CD14-positive monocyte (primary cell): ENCODE measurements around the gene BCL2L15. TPM values are rescaled to one million over a fixed set of nuclear protein-coding genes. Genes with fewer than 3 reads are reported as not detected.

Experiments
- DNase-seq, 3 donors: peaks; one replicate each; pipeline ENCODE4 v3.0.0-alpha.2; 2011 to 2022
- H2AFZ ChIP-seq: 2 replicates; pipeline ENCODE4 v1.6.0; 2012; ENCODE audit warnings: mild to moderate bottlenecking, low read depth, low read length, inconsistent platforms; ENCODE audit not compliant: insufficient read depth, poor library complexity, severe bottlenecking
- H3K27ac ChIP-seq, 2 donors: 1 replicate in 1 of 2; 2 replicates in 1 of 2; pipeline ENCODE4 v1.5.1; 2012 to 2013; ENCODE audit warnings: low read length in 2 of 2, control low read depth in 1 of 2, inconsistent platforms in 1 of 2, low read depth in 1 of 2, mild to moderate bottlenecking in 1 of 2
- H3K27me3 ChIP-seq, 2 donors: one replicate each; pipeline versions ENCODE4 v1.6.0 to v1.6.1; 2011 to 2013; ENCODE audit warnings: low read length in 2 of 2; ENCODE audit not compliant: control insufficient read depth in 2 of 2, insufficient read depth in 2 of 2
- H3K36me3 ChIP-seq, 2 donors: replicated peaks in 1 of 2; 1 replicate in 1 of 2; 2 replicates in 1 of 2; pipeline versions ENCODE4 v1.5.1 to v1.6.1; 2012 to 2013; ENCODE audit warnings: low read length in 2 of 2, control low read depth in 1 of 2, inconsistent platforms in 1 of 2, mild to moderate bottlenecking in 1 of 2; ENCODE audit not compliant: insufficient read depth in 2 of 2, control insufficient read depth in 1 of 2
- H3K4me1 ChIP-seq, 2 donors: 1 replicate in 1 of 2; 2 replicates in 1 of 2; pipeline versions ENCODE4 v1.5.1 to v1.6.1; 2012 to 2013; ENCODE audit warnings: low read length in 2 of 2, control low read depth in 1 of 2, inconsistent platforms in 1 of 2, mild to moderate bottlenecking in 1 of 2, moderate library complexity in 1 of 2; ENCODE audit not compliant: insufficient read depth in 2 of 2, control insufficient read depth in 1 of 2
- H3K4me2 ChIP-seq: replicated peaks from 2 replicates; pipeline ENCODE3; 2012; ENCODE audit warnings: low read length, moderate library complexity, mild to moderate bottlenecking; ENCODE audit not compliant: poor library complexity, severe bottlenecking; ENCODE audit errors: extremely low read depth
- H3K4me3 ChIP-seq, 3 experiments: fragments of 200-600 bp in 1 of 3; sonication (generic) in 1 of 3; replicated peaks in 1 of 3; 1 replicate in 2 of 3; 2 replicates in 1 of 3; pipeline ENCODE4 v1.5.1; 2011 to 2013; ENCODE audit warnings: low read length in 3 of 3, mild to moderate bottlenecking in 3 of 3, control low read depth in 2 of 3, low read depth in 2 of 3, inconsistent platforms in 1 of 3, moderate library complexity in 1 of 3
- H3K79me2 ChIP-seq: 2 replicates; pipeline ENCODE4 v1.6.0; 2012; ENCODE audit warnings: mild to moderate bottlenecking, control low read depth, inconsistent platforms, low read length, moderate library complexity; ENCODE audit not compliant: insufficient read depth
- H3K9ac ChIP-seq: 2 replicates; pipeline ENCODE4 v1.6.0; 2017; ENCODE audit warnings: low read length, mild to moderate bottlenecking; ENCODE audit not compliant: insufficient read depth, poor library complexity, severe bottlenecking
- H3K9me3 ChIP-seq, 2 donors: replicated peaks in 1 of 2; 1 replicate in 1 of 2; 2 replicates in 1 of 2; pipeline versions ENCODE4 v1.5.1 to v1.6.1; 2012 to 2013; ENCODE audit warnings: low read length in 2 of 2, control low read depth in 1 of 2; ENCODE audit not compliant: control insufficient read depth in 1 of 2, insufficient read depth in 1 of 2
- H4K20me1 ChIP-seq: 2 replicates; pipeline ENCODE4 v1.6.0; 2012; ENCODE audit warnings: mild to moderate bottlenecking, low read length, control low read depth, moderate library complexity; ENCODE audit not compliant: insufficient read depth
- H3K27ac Mint-ChIP-seq, 7 donors: one replicate each; pipeline ENCODE4 v1.8.0; 2020; ENCODE audit warnings: mild to moderate bottlenecking in 7 of 7, mixed read lengths in 7 of 7, moderate library complexity in 6 of 7, inconsistent platforms in 2 of 7
- H3K27me3 Mint-ChIP-seq, 3 donors: one replicate each; pipeline ENCODE4 v1.8.0; 2021 to 2022; ENCODE audit warnings: low read depth in 3 of 3, mild to moderate bottlenecking in 3 of 3, mixed read lengths in 3 of 3, moderate library complexity in 3 of 3, inconsistent platforms in 1 of 3
- H3K36me3 Mint-ChIP-seq, 2 donors: one replicate each; pipeline ENCODE4 v1.8.0; 2020; ENCODE audit warnings: mixed read lengths in 2 of 2, inconsistent platforms in 1 of 2, mild to moderate bottlenecking in 1 of 2
- H3K4me1 Mint-ChIP-seq: one replicate; pipeline ENCODE4 v1.8.0; 2020; ENCODE audit warnings: mild to moderate bottlenecking, mixed read lengths
- H3K4me3 Mint-ChIP-seq, 2 donors: one replicate each; pipeline ENCODE4 v1.8.0; 2020; ENCODE audit warnings: mild to moderate bottlenecking in 2 of 2, mixed read lengths in 2 of 2, moderate library complexity in 1 of 2
- H3K9me3 Mint-ChIP-seq, 7 donors: one replicate each; pipeline ENCODE4 v1.8.0; 2020 to 2022; ENCODE audit warnings: mixed read lengths in 7 of 7, mild to moderate bottlenecking in 6 of 7, moderate library complexity in 6 of 7, inconsistent platforms in 2 of 7
- WGBS: methylation state at CpG from one replicate; pipeline ENCODE4 v1.1.5; 2013; ENCODE audit warnings: missing lambda C conversion rate; ENCODE audit not compliant: insufficient coverage; 5-methylcytosine and 5-hydroxymethylcytosine counted together
- intact Hi-C, 2 donors: fragments of 100-400 bp; cut with micrococcal nuclease; formaldehyde crosslinking; loops; one replicate each; pipeline versions ENCODE4 v1.15.0 to v1.15.1; 2023
- polyA plus RNA-seq, 3 donors: library from polyadenylated mRNA; depleted of rRNA in 1 of 3; unstranded in 2 of 3; stranded (reverse) in 1 of 3; fragments of 300-500 nt in 2 of 3; fragments of >200 nt in 1 of 3; fragmentation: Illumina TruSeq in 2 of 3; gene quantifications; 1 replicate in 2 of 3; 2 replicates in 1 of 3; pipeline ENCODE4 v1.2.3, GENCODE V29; 2012 to 2021
- TF ChIP-seq, protein P1 (sequence below): fragments of 200-600 bp; IDR thresholded peaks from one replicate; pipeline ENCODE4 v1.8.0; 2022; ENCODE audit warnings: antibody characterized with exemption, mild to moderate bottlenecking

Gene BCL2L15
- polyA plus RNA-seq, 3 donors, result 0.73 TPM; not detected in 2

DNA sequence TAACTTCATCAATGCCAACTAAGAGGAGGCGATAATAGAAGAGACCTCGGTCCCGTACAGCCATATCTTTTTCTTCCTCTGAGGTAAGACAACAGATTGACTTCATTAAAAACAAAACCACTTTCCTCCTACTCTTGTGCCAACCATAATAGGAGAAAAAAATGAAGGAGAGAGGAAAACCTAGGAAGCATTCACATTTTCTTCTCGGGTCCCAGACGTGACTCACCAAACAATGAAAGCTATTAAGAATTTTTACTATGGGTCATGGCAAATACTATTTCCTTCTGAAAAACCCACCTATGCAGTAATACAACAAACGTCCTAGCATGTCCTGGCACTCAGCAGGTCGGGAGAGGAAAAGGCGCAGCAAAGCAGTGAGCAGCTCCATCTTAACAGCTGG is 8.6 kb upstream of the BCL2L15 start:
- Histone ChIP-seq H3K4me2 (no peak overlapping the region), H3K4me1 (peaks cover 7 to 14% of the 10 kb centered on the region in 2 donors), H3K9me3 (no peaks in the 10 kb centered on the region), H3K36me3 (peaks cover 49 to 69% of the 10 kb centered on the region in 2 donors), H3K4me3 (no peak overlapping the region), H3K79me2 (peaks cover 37% of the 10 kb centered on the region), H3K27me3 (no peaks in the 10 kb centered on the region), H2AFZ (no peak overlapping the region), H3K9ac (no peak overlapping the region), H4K20me1 (no peaks in the 10 kb centered on the region), H3K27ac (no peak overlapping the region)
- intact Hi-C loops, result no loop called here
- whole genome bisulfite sequencing, result 97% methylated on average over 3 of the region's 8 CpGs
- Mint-ChIP-seq H3K9me3 (no peaks in the 10 kb centered on the region), H3K27ac (peak overlapping the region in 1 of 7 donors; percentile 44), H3K36me3 (peaks cover 66 to 79% of the 10 kb centered on the region in 2 donors), H3K4me3 (no peak overlapping the region), H3K27me3 (peaks cover 0 to 2% (median 0%) of the 10 kb centered on the region in 3 donors), H3K4me1 (peaks cover 23% of the 10 kb centered on the region)
- TF ChIP-seq, protein P1, sequence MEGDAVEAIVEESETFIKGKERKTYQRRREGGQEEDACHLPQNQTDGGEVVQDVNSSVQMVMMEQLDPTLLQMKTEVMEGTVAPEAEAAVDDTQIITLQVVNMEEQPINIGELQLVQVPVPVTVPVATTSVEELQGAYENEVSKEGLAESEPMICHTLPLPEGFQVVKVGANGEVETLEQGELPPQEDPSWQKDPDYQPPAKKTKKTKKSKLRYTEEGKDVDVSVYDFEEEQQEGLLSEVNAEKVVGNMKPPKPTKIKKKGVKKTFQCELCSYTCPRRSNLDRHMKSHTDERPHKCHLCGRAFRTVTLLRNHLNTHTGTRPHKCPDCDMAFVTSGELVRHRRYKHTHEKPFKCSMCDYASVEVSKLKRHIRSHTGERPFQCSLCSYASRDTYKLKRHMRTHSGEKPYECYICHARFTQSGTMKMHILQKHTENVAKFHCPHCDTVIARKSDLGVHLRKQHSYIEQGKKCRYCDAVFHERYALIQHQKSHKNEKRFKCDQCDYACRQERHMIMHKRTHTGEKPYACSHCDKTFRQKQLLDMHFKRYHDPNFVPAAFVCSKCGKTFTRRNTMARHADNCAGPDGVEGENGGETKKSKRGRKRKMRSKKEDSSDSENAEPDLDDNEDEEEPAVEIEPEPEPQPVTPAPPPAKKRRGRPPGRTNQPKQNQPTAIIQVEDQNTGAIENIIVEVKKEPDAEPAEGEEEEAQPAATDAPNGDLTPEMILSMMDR, result no peak
- DNase-seq, result no peak

DNA sequence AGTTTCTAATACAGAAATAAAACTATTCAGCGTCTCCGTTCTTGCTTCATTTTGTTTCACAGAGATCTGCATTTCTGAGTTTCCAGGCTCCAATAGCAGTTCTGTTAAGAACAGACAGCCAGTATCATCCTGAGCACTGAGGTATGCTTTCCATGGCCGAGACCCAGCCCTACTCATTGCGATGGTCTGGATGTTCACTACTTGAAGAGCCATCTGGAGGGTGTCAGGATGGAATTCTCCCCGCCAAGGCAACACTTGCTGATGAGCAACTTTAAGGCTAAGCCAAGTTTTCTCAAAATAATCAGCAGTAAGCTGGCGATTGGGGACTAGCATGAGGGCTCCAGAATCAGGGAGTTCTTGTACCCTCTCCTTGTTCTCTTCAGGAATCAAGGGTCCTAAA is 7.7 kb upstream of the BCL2L15 start:
- Histone ChIP-seq H3K4me3 (no peak overlapping the region), H3K9ac (no peak overlapping the region), H4K20me1 (no peaks in the 10 kb centered on the region), H3K4me1 (peaks cover 7 to 13% of the 10 kb centered on the region in 2 donors), H3K27ac (no peak overlapping the region), H2AFZ (no peak overlapping the region), H3K4me2 (no peak overlapping the region), H3K36me3 (peaks cover 43 to 61% of the 10 kb centered on the region in 2 donors), H3K9me3 (no peaks in the 10 kb centered on the region), H3K79me2 (peaks cover 29% of the 10 kb centered on the region), H3K27me3 (no peaks in the 10 kb centered on the region)
- WGBS, result 100% methylated on average over 4 of the region's 6 CpGs
- peaks cover 68 to 72% of the 10 kb centered on the region in 2 donors for H3K36me3 Mint-ChIP-seq
- DNase-seq, result no peak
- no peak overlapping the region for H3K4me3 Mint-ChIP-seq
- no peaks in the 10 kb centered on the region for H3K9me3 Mint-ChIP-seq
- peaks cover 0 to 2% (median 0%) of the 10 kb centered on the region in 3 donors for H3K27me3 Mint-ChIP-seq
- H3K4me1 Mint-ChIP-seq, result peaks cover 22% of the 10 kb centered on the region
- intact Hi-C loops, result no loop called here
- TF ChIP-seq, protein P1, result no peak
- no peak overlapping the region for H3K27ac Mint-ChIP-seq
